Testis (tissue), 2 donors: Measurements from ENCODE around the gene TPSD1.

ENCODE experiments used
- CTCF ChIP-seq, 3 experiments: fragments of 450-650 bp in 2 of 3; fragments of 200-600 bp in 1 of 3; sonication (generic) in 1 of 3; IDR thresholded peaks; one replicate each; pipeline ENCODE4 v1.5.1; 2016 to 2019; ENCODE audit warnings: antibody characterized with exemption in 3 of 3, mild to moderate bottlenecking in 2 of 3, moderate library complexity in 1 of 3
- POLR2A ChIP-seq: fragments of 450-650 bp; IDR thresholded peaks from one replicate; pipeline ENCODE4 v1.6.1; 2017; ENCODE audit warnings: antibody characterized with exemption, mild to moderate bottlenecking, moderate library complexity

- no peak for TF ChIP-seq CTCF (IDR thresholded peaks at IDR 0.05)
- TF ChIP-seq POLR2A: no peak
These were observed 49.5 kb upstream of the TPSD1 start for GRCh38 chr16:1206326-1206725.
